ENCODE measurements around the gene RHBDF2. TPM values are rescaled to one million over a fixed set of nuclear protein-coding genes. Genes with fewer than 3 reads are reported as not detected.
"Not testable (repeated sequence)": the region's sequence is repeated elsewhere in the genome, so short reads cannot be mapped to it uniquely, and the experiment has no call there.

Gene RHBDF2
- total RNA-seq, 4 donors from 2014 or later: 11.3 to 47.4 (median 23.2) TPM

GRCh38 chr17:76513306-76513692, 12.1 kb upstream of the RHBDF2 start:
- Histone ChIP-seq H3K4me1 (peaks cover 0 to 9% (median 4%) of the 10 kb centered on the region in 4 donors), H3K9me3 (no peaks in the 10 kb centered on the region), H3K27ac (no peak overlapping the region), H3K4me3 (no peak overlapping the region), H3K27me3 (peaks cover 8% of the 10 kb centered on the region), H3K36me3 (no peaks in the 10 kb centered on the region)
- no peak for DNase-seq
- in situ Hi-C loops (cut with MboI; ENCODE audit: low pct_ligation_motif_present in 1 of 4, low pct_unique_long_range_greater_than_20kb in 1 of 4, low sequenced_read_pairs in 3 of 4): loop anchor here in 2 of 4 donors (10.0 kb wide), 1 partner anchor 48 kb away; the partner anchor contains the start of gene AANAT (in 2 of the 2)
- intact Hi-C loops (cut with DNase I; ENCODE audit: low total_unique reads): no loop called here
- TF ChIP-seq EP300 (IDR thresholded peaks at IDR 0.05; ENCODE audit: low read depth) (no peak), POLR2A (IDR thresholded peaks at IDR 0.05) (no peak), POLR2AphosphoS5 (IDR thresholded peaks at IDR 0.05) (no peak)
- TF ChIP-seq, protein P1, sequence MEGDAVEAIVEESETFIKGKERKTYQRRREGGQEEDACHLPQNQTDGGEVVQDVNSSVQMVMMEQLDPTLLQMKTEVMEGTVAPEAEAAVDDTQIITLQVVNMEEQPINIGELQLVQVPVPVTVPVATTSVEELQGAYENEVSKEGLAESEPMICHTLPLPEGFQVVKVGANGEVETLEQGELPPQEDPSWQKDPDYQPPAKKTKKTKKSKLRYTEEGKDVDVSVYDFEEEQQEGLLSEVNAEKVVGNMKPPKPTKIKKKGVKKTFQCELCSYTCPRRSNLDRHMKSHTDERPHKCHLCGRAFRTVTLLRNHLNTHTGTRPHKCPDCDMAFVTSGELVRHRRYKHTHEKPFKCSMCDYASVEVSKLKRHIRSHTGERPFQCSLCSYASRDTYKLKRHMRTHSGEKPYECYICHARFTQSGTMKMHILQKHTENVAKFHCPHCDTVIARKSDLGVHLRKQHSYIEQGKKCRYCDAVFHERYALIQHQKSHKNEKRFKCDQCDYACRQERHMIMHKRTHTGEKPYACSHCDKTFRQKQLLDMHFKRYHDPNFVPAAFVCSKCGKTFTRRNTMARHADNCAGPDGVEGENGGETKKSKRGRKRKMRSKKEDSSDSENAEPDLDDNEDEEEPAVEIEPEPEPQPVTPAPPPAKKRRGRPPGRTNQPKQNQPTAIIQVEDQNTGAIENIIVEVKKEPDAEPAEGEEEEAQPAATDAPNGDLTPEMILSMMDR (IDR thresholded peaks at IDR 0.05): no peak
- WGBS, 2 donors (ENCODE audit: low coverage in 1 of 2): 75 to 80% methylated on average over 2 to 6 of the region's 6 CpGs

- TF ChIP-seq POLR2A (IDR thresholded peaks at IDR 0.05) (no peak), EP300 (IDR thresholded peaks at IDR 0.05; ENCODE audit: low read depth) (no peak), POLR2AphosphoS5 (IDR thresholded peaks at IDR 0.05) (no peak)
- TF ChIP-seq, protein P1 (IDR thresholded peaks at IDR 0.05): no peak
- H3K4me3 ChIP-seq: no peak overlapping the region
- in situ Hi-C loops (cut with MboI; ENCODE audit: low pct_ligation_motif_present in 1 of 4, low pct_unique_long_range_greater_than_20kb in 1 of 4, low sequenced_read_pairs in 3 of 4) (loop anchor here in 2 of 4 donors (10.0 kb wide), 1 partner anchor 48 kb away; the partner anchor contains the start of gene AANAT (in 2 of the 2)), intact Hi-C loops (cut with DNase I; ENCODE audit: low total_unique reads) (no loop called here)
- H3K4me1 ChIP-seq: peaks cover 0 to 9% (median 4%) of the 10 kb centered on the region in 4 donors
- 77% methylated on average over 22 of the region's 22 CpGs; no CpG with 5 or more reads in 1 of the 2 donors for WGBS, 2 donors (ENCODE audit: low coverage in 1 of 2)
- H3K27me3 ChIP-seq: peaks cover 12% of the 10 kb centered on the region
- no peak overlapping the region for H3K27ac ChIP-seq
- no peaks in the 10 kb centered on the region for H3K36me3 ChIP-seq
- no peak for DNase-seq
- H3K9me3 ChIP-seq: no peaks in the 10 kb centered on the region
These were observed 11.4 kb upstream of the RHBDF2 start for GRCh38 chr17:76512366-76513305.

GRCh38 chr17:76511668-76512365, 10.6 kb upstream of the RHBDF2 start:
- Histone ChIP-seq H3K9me3 (no peaks in the 10 kb centered on the region), H3K27me3 (peaks cover 20% of the 10 kb centered on the region), H3K36me3 (no peaks in the 10 kb centered on the region), H3K4me3 (no peak overlapping the region), H3K4me1 (peaks cover 0 to 9% (median 4%) of the 10 kb centered on the region in 4 donors), H3K27ac (no peak overlapping the region)
- intact Hi-C loops (cut with DNase I; ENCODE audit: low total_unique reads): no loop called here
- DNase-seq: no peak
- in situ Hi-C loops (cut with MboI; ENCODE audit: low pct_ligation_motif_present in 1 of 4, low pct_unique_long_range_greater_than_20kb in 1 of 4, low sequenced_read_pairs in 3 of 4): loop anchor here in 2 of 4 donors (10.0 kb wide), 1 partner anchor 47 kb away; the partner anchor contains the start of gene AANAT (in 2 of the 2)
- TF ChIP-seq POLR2AphosphoS5 (IDR thresholded peaks at IDR 0.05): no peak
- 73 to 76% methylated on average over 9 to 13 of the region's 13 CpGs for WGBS, 2 donors (ENCODE audit: low coverage in 1 of 2)

DNA sequence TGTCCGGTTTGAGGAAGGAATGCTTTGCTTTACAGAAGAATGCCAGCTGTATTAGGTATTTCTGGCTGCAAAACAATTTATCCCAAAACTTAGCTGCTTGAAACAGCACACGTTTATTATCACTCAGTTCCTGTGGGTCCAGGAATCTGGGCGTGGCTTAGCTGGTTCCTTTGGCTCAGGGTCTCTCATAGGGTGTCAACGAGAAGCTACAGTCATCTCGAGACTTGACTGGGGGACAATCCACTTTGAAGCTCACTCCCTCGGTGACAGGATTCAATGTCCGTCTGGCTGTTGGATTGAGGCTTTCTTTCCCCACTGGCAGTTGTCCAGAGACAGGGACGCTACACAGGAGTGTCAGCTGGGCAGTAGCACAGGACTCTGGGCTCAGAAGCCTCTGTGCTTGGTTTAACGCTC, 9.6 kb upstream of the RHBDF2 start:
- 32 to 50% methylated on average over 1 to 9 of the region's 9 CpGs for WGBS, 2 donors (ENCODE audit: low coverage in 1 of 2)
- no peak overlapping the region for H3K27ac ChIP-seq
- in situ Hi-C loops (cut with MboI; ENCODE audit: low pct_ligation_motif_present in 1 of 4, low pct_unique_long_range_greater_than_20kb in 1 of 4, low sequenced_read_pairs in 3 of 4) (loop anchor here in 2 of 4 donors (10.0 kb wide), 1 partner anchor 46 kb away; the partner anchor contains the start of gene AANAT (in 2 of the 2)), intact Hi-C loops (cut with DNase I; ENCODE audit: low total_unique reads) (no loop called here)
- peaks cover under 1 to 11% (median 2%) of the 10 kb centered on the region in 4 donors for H3K4me1 ChIP-seq
- no peaks in the 10 kb centered on the region for H3K9me3 ChIP-seq
- H3K4me3 ChIP-seq: no peak overlapping the region
- TF ChIP-seq POLR2AphosphoS5 (IDR thresholded peaks at IDR 0.05) (no peak), POLR2A (IDR thresholded peaks at IDR 0.05) (no peak), EP300 (IDR thresholded peaks at IDR 0.05; ENCODE audit: low read depth) (no peak)
- TF ChIP-seq, protein P1 (IDR thresholded peaks at IDR 0.05): no peak
- DNase-seq: no peak
- no peaks in the 10 kb centered on the region for H3K36me3 ChIP-seq
- H3K27me3 ChIP-seq: peaks cover 22% of the 10 kb centered on the region

DNA sequence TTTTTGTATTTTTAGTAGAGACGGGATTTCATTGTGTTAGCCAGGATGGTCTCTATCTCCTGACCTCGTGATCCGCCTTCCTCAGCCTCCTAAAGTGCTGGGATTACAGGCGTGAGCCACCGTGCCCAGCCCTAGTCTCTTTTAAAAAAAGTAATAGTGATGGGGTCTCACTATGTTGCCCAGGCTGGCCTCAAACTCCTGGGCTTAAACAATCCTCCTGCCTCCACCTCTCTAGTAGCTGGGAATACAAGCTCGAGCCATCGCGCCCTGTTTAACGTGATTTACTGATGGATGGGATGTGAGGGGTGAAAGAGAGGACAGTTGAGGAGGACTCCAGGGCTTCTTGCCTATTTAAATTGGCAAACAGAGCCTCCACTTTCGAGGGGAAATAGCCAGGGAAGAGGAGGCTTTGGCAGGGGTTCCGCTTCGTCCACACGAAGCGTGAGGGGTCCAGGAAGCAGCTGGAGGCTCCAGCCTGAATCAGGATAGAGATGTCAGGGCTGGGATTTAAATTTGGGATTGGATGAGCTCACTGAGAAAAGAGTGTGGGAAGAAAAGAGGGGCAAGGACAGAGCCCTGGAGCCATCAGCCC, 7.3 kb upstream of the RHBDF2 start:
- H3K27me3 ChIP-seq: peaks cover 22% of the 10 kb centered on the region
- H3K27ac ChIP-seq, H3K4me3 ChIP-seq, H3K9me3 ChIP-seq, H3K4me1 ChIP-seq, DNase-seq, H3K36me3 ChIP-seq: not testable (repeated sequence)
- WGBS, 2 donors (ENCODE audit: low coverage in 1 of 2): 50 to 78% methylated on average over 2 to 14 of the region's 14 CpGs
- intact Hi-C loops (cut with DNase I; ENCODE audit: low total_unique reads) (loop anchor here (10.0 kb wide), 1 partner anchor 204 kb away; the partner anchor contains the start of gene QRICH2), in situ Hi-C loops (cut with MboI; ENCODE audit: low pct_ligation_motif_present in 1 of 4, low pct_unique_long_range_greater_than_20kb in 1 of 4, low sequenced_read_pairs in 3 of 4) (loop anchor here in 2 of 4 donors (5.0 kb wide), 1 partner anchor 41 kb away; the partner anchor contains the start of gene AANAT (in 2 of the 2))
